HepG2 (cell line): ENCODE measurements around the gene SH3YL1. TPM values are rescaled to one million over a fixed set of nuclear protein-coding genes. Genes with fewer than 3 reads are reported as not detected.

ENCODE experiments used
- ATAC-seq: fragments of 200-7000 bp; cut with Tn5 transposase; 3 replicates; pipeline ENCODE4 v1.9.1; 2020; ENCODE audit warnings: mild to moderate bottlenecking, moderate library complexity
- BruUV-seq: library from RNA; stranded (reverse); fragments of 400-500 nt; replicated peaks from 2 replicates; lab custom pipeline; 2021; lab: Mats Ljungman, UMichigan
- CTCF ChIA-PET: fragments of 300-600 bp; formaldehyde crosslinking; extraction: SDS; loops from one replicate; lab custom pipeline; 2021; ENCODE audit warnings: low total read pairs, inconsistent platforms, low intra/inter-chr PET ratio; lab: Yijun Ruan, JAX
- POLR2A ChIA-PET: fragments of 350-600 bp; sonication (Branson Sonifier 250); formaldehyde crosslinking; loops from one replicate; lab custom pipeline; 2020; ENCODE audit warnings: antibody characterized with exemption, inconsistent platforms; lab: Yijun Ruan, JAX
- DNase-seq: peaks from one replicate; pipeline ENCODE4 v3.0.0-alpha.2; 2015; ENCODE audit warnings: low spot score
- FAIRE-seq: peaks from 3 replicates; lab custom pipeline; 2011; peaks lifted over from hg19 to GRCh38; lab: Jason Lieb, UNC
- H2AFZ ChIP-seq: one replicate; pipeline ENCODE4 v1.6.1; 2011; ENCODE audit warnings: low read length, inconsistent platforms
- H3K27ac ChIP-seq: fragments of 300-600 bp; 3 replicates; pipeline ENCODE4 v1.8.0; 2011; ENCODE audit warnings: mixed run types, mild to moderate bottlenecking, mixed read lengths, low read length, inconsistent platforms; ENCODE audit not compliant: insufficient read depth; ENCODE audit errors: extremely low read length
- H3K27me3 ChIP-seq, 2 experiments: fragments of 200-600 bp in 1 of 2; 2 replicates in 1 of 2; 3 replicates in 1 of 2; pipeline versions ENCODE4 v1.6.0 to v1.8.0; 2011; ENCODE audit warnings: low read length in 2 of 2, mild to moderate bottlenecking in 2 of 2, moderate library complexity in 2 of 2, inconsistent platforms in 1 of 2; ENCODE audit not compliant: insufficient read depth in 2 of 2, control insufficient read depth in 1 of 2
- H3K36me3 ChIP-seq, 2 experiments: fragments of 200-600 bp in 1 of 2; replicated peaks in 1 of 2; 2 replicates in 1 of 2; 3 replicates in 1 of 2; pipeline versions ENCODE4 v1.5.1 to v1.8.0; 2011; ENCODE audit warnings: low read length in 2 of 2, inconsistent platforms in 1 of 2; ENCODE audit not compliant: insufficient read depth in 2 of 2, control insufficient read depth in 1 of 2
- H3K4me1 ChIP-seq: 2 replicates; pipeline ENCODE4 v1.5.1; 2012; ENCODE audit warnings: low read length, inconsistent platforms; ENCODE audit not compliant: insufficient read depth
- H3K4me2 ChIP-seq: 2 replicates; pipeline ENCODE4 v1.6.0; 2011; ENCODE audit warnings: low read depth, low read length, inconsistent platforms
- H3K4me3 ChIP-seq, 3 experiments: fragments of 200-600 bp in 1 of 3; sonication (generic), shearing (Covaris generic) in 1 of 3; replicated peaks in 1 of 3; 2 replicates each; pipeline ENCODE4 v1.5.1; 2011 to 2016; ENCODE audit warnings: low read length in 3 of 3, inconsistent platforms in 2 of 3, low read depth in 2 of 3, mild to moderate bottlenecking in 2 of 3, control low read depth in 1 of 3, mixed read lengths in 1 of 3; ENCODE audit not compliant: insufficient read depth in 1 of 3
- H3K79me2 ChIP-seq: one replicate; pipeline ENCODE4 v1.6.1; 2011; ENCODE audit warnings: low read length, inconsistent platforms; ENCODE audit not compliant: insufficient read depth
- H3K9ac ChIP-seq: 2 replicates; pipeline ENCODE4 v1.6.0; 2011; ENCODE audit warnings: mild to moderate bottlenecking, low read depth, low read length, inconsistent platforms; ENCODE audit not compliant: insufficient read depth
- H3K9me3 ChIP-seq: 2 replicates; pipeline ENCODE4 v1.5.1; 2012; ENCODE audit warnings: mild to moderate bottlenecking, low read length
- H4K20me1 ChIP-seq: 2 replicates; pipeline ENCODE4 v1.6.0; 2011; ENCODE audit warnings: inconsistent platforms, mild to moderate bottlenecking, low read length, moderate library complexity; ENCODE audit not compliant: insufficient read depth
- DPF2 ChIP-seq: sonication (generic); formaldehyde crosslinking; IDR thresholded peaks from 2 replicates; pipeline ENCODE4 v1.4.0; 2020; ENCODE audit warnings: mild to moderate bottlenecking, low read depth, missing genetic modification reagents, borderline replicate concordance
- ETV5 ChIP-seq: IDR thresholded peaks from 2 replicates; pipeline ENCODE4 v1.6.1; 2018; ENCODE audit warnings: missing biosample characterization, missing genetic modification reagents, inconsistent platforms, borderline replicate concordance
- ETV6 ChIP-seq: sonication (generic); formaldehyde crosslinking; conservative IDR thresholded peaks from 2 replicates; pipeline ENCODE4 v1.4.0; 2020; ENCODE audit warnings: missing genetic modification reagents
- GABPB1 ChIP-seq: IDR thresholded peaks from 2 replicates; pipeline ENCODE4 v1.6.1; 2016; ENCODE audit warnings: mild to moderate bottlenecking, missing genetic modification reagents, moderate library complexity, missing compliant biosample characterization
- JUN ChIP-seq: sonication (generic); formaldehyde crosslinking; IDR thresholded peaks from 2 replicates; pipeline ENCODE4 v1.4.0; 2020; ENCODE audit warnings: mild to moderate bottlenecking, missing genetic modification reagents
- LCORL ChIP-seq, 2 experiments: fragments of 450-650 bp in 1 of 2; sonication (generic) in 1 of 2; formaldehyde crosslinking in 1 of 2; IDR thresholded peaks; 2 replicates each; pipeline versions ENCODE4 v1.5.0 to v1.6.1; 2017 to 2020; ENCODE audit warnings: antibody characterized with exemption in 1 of 2, missing genetic modification reagents in 1 of 2
- PRMT3 ChIP-seq: sonication (generic); formaldehyde crosslinking; IDR thresholded peaks from 2 replicates; pipeline ENCODE4 v1.8.1; 2022; ENCODE audit warnings: low read depth, mild to moderate bottlenecking, moderate library complexity, missing genetic modification reagents, borderline replicate concordance
- RFXANK ChIP-seq: IDR thresholded peaks from 2 replicates; pipeline ENCODE4 v1.6.1; 2016
- SOX6 ChIP-seq, 2 experiments: fragments of 450-650 bp in 1 of 2; sonication (generic) in 1 of 2; formaldehyde crosslinking in 1 of 2; IDR thresholded peaks; 2 replicates each; pipeline versions ENCODE4 v1.4.0 to v1.6.1; 2017 to 2020; ENCODE audit warnings: antibody characterized with exemption in 1 of 2, mild to moderate bottlenecking in 1 of 2, missing genetic modification reagents in 1 of 2
- TBX2 ChIP-seq: sonication (generic); formaldehyde crosslinking; IDR thresholded peaks from 2 replicates; pipeline ENCODE4 v1.5.0; 2020; ENCODE audit warnings: missing genetic modification reagents, mild to moderate bottlenecking, borderline replicate concordance
- U2AF2 ChIP-seq: fragments of 200-400 bp; formaldehyde crosslinking; IDR thresholded peaks from 2 replicates; pipeline ENCODE4 v1.6.1; 2017; ENCODE audit warnings: low read depth, mild to moderate bottlenecking, low read length
- XRCC5 ChIP-seq: fragments of 200-400 bp; formaldehyde crosslinking; optimal IDR thresholded peaks from 2 replicates; pipeline ENCODE3; 2017; ENCODE audit warnings: mild to moderate bottlenecking, low read length
- ZBTB7A ChIP-seq: sonication (generic); formaldehyde crosslinking; IDR thresholded peaks from 2 replicates; pipeline ENCODE4 v1.8.0; 2022; ENCODE audit warnings: mild to moderate bottlenecking, missing genetic modification reagents
- ZMYM2 ChIP-seq: sonication (generic); formaldehyde crosslinking; IDR thresholded peaks from 2 replicates; pipeline ENCODE4 v1.8.0; 2022; ENCODE audit warnings: mild to moderate bottlenecking, missing genetic modification reagents
- ZNF124 ChIP-seq: sonication (generic); formaldehyde crosslinking; IDR thresholded peaks from 2 replicates; pipeline ENCODE4 v1.4.0; 2020; ENCODE audit warnings: missing genetic modification reagents
- ZNF883 ChIP-seq: sonication (generic); formaldehyde crosslinking; IDR thresholded peaks from 2 replicates; pipeline ENCODE4 v1.5.1; 2020; ENCODE audit warnings: mild to moderate bottlenecking, missing genetic modification reagents; ENCODE audit errors: not compliant biosample characterization
- WGBS: methylation state at CpG from one replicate; pipeline ENCODE4 v1.1.6; 2017; ENCODE audit warnings: low lambda C conversion rate; 5-methylcytosine and 5-hydroxymethylcytosine counted together
- in situ Hi-C: cut with HindIII; loops from 2 replicates; pipeline ENCODE4 v1.10.0; 2017; ENCODE audit warnings: low pct_unique_long_range_greater_than_20kb; ENCODE audit not compliant: extremely low pct_ligation_motif_present
- intact Hi-C: fragments of 100-400 bp; cut with micrococcal nuclease; formaldehyde crosslinking; loops from one replicate; pipeline ENCODE4 v1.10.0; 2022; ENCODE audit not compliant: unreplicated experiment
- polyA plus RNA-seq, 8 experiments: library from polyadenylated mRNA; depleted of rRNA in 3 of 8; stranded (reverse) in 7 of 8; unstranded in 1 of 8; fragments of >200 nt; fragmentation: Illumina TruSeq in 4 of 8; extraction: Trizol in 4 of 8; gene quantifications; 2 replicates each; pipeline versions ENCODE4 v1.2.1 to v1.2.3, GENCODE V29; 2011 to 2016; ENCODE audit warnings: low read depth in 4 of 8, missing spikeins in 1 of 8, mixed read lengths in 1 of 8; ENCODE audit not compliant: insufficient read depth in 1 of 8
- total RNA-seq, 5 experiments: library from RNA; depleted of rRNA; stranded (reverse); fragments of >200 nt; fragmentation: Illumina TruSeq; extraction: Trizol; gene quantifications; 2 replicates each; pipeline ENCODE4 v1.2.3, GENCODE V29; 2016; ENCODE audit warnings: low read depth in 1 of 5
- TF ChIP-seq, protein P1 (sequence below): sonication (generic); formaldehyde crosslinking; IDR thresholded peaks from 2 replicates; pipeline ENCODE4 v1.8.0; 2022; ENCODE audit warnings: missing genetic modification reagents, mild to moderate bottlenecking, moderate library complexity, borderline replicate concordance
- TF ChIP-seq, protein P2 (sequence below): sonication (generic); formaldehyde crosslinking; IDR thresholded peaks from 2 replicates; pipeline ENCODE4 v1.5.1; 2020; ENCODE audit warnings: missing genetic modification reagents, mild to moderate bottlenecking, borderline replicate concordance

SH3YL1 gene
- total and polyA plus RNA-seq, 2 of the 13 experiments (the other 11 are each of a cell fraction or from before 2014, with no cell fraction given), result 13.0 to 48.2 TPM

DNA sequence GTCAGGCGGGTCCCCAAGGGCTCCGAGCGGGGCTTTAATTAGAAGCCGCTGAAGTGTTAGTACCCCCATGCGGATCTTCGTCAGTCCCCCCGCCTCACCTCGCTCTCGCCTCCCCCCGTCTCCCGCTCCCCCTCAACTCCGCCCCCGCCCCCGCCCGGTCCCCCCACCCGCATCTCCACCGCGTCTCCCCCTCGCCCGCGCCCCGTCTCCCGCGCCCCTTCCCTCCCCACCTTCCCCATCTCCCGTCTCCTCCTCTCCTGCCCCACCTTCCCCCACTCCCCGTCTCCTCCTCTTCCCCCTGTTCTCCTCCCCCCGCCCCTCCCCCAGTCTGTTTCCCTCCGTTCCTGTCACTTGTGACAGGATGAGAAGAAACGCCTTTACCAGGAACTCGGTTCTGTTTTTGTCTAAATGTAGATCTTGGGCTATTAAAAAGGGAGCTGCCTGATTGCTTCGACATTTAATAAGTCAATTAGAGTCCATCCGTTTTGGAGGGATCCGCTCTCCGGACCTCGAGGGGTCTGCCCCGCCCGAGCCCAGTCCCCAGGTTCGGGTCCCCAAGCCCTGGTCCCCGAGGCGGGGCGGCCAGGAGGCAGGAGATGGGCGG is 25.0 kb upstream of the SH3YL1 start (continued):
- TF ChIP-seq ZNF124 (CRISPR knock-in tag), result no peak
- no peak for TF ChIP-seq ETV5 (CRISPR knock-in tag)
- TF ChIP-seq, protein P1, sequence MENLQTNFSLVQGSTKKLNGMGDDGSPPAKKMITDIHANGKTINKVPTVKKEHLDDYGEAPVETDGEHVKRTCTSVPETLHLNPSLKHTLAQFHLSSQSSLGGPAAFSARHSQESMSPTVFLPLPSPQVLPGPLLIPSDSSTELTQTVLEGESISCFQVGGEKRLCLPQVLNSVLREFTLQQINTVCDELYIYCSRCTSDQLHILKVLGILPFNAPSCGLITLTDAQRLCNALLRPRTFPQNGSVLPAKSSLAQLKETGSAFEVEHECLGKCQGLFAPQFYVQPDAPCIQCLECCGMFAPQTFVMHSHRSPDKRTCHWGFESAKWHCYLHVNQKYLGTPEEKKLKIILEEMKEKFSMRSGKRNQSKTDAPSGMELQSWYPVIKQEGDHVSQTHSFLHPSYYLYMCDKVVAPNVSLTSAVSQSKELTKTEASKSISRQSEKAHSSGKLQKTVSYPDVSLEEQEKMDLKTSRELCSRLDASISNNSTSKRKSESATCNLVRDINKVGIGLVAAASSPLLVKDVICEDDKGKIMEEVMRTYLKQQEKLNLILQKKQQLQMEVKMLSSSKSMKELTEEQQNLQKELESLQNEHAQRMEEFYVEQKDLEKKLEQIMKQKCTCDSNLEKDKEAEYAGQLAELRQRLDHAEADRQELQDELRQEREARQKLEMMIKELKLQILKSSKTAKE, result no peak
- no peak for TF ChIP-seq DPF2 (CRISPR knock-in tag)
- no peak for TF ChIP-seq JUN
- TF ChIP-seq SOX6 (IDR thresholded peaks at IDR 0.05), result no peak
- no peak for TF ChIP-seq SOX6 (CRISPR knock-in tag; IDR thresholded peaks at IDR 0.05)
- TF ChIP-seq XRCC5, result no peak

DNA sequence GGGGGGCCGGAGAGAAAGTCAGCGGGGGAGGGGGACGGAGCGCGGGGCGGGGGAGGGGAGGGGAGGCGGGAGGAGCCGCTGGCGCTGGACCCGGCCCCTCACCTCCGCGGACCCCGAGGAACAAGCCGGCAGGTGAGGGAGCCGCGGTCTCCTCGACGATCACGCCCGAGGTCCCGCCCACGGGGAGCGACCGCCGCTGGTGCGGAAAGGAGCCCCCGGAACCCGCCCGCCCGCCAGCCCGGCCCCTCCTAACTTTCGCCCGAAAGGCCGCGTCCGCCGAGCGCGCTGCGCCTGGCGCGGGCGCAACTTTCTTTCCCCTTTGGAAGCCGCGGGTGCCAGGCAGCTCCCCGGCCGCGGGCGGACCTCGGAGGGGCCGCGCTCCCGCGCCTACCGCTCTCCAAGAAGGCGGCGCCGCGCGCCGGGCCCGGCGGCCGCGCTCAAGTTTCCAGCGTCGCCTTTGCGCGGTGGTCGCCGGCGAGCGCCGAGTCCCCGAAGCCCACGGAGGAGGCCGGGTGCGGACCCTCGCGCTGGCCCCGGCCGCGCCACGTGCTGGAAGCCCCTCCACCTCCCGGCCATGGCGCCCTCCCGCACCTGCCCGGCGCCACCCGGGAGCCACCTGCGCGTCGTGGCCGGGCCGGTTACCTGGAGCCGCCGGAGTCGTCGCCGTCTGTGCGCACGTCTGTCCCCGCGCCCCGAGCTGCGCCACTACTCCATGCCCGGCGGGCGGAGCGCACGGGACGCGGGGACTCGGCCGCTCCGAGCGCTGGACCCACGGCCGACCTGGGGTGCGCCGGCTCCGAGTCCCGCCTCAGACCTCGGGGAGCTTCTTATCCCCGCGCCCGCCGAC is 24.3 kb upstream of the SH3YL1 start, which contains the start of gene ALKAL2:
TSS of gene ALKAL2 (minus strand) at position 181 of the 847 bp plus-strand sequence. CDS start 256 bp downstream, outside the sequence.
- H3K4me3 ChIP-seq, result peak within 1 kb of the TSS in 2 of 3 experiments; percentile 38 to 72; a peak in 5 of 6 replicates
- POLR2A ChIA-PET, result interaction anchor here (0.9 to 1.8 kb wide), 2 partner anchors 26 to 113 kb away, joined by 3 to 8 read pairs; no protein-coding TSS in a partner anchor
- peak within 1 kb of the TSS; percentile 94 for H3K4me2 ChIP-seq
- no peaks in the 10 kb centered on the region for H4K20me1 ChIP-seq
- FAIRE-seq (no peak), DNase-seq (no peak), ATAC-seq (peak; percentile 18)
- no peaks in the 10 kb centered on the region for H3K79me2 ChIP-seq
- H3K27ac ChIP-seq, result no peak within 1 kb of the TSS
- no peak within 1 kb of the TSS for H3K9ac ChIP-seq
- WGBS, result 19% methylated on average over 30 of the region's 128 CpGs
- no TSS peak for BruUV-seq
- H2AFZ ChIP-seq, result no peak within 1 kb of the TSS
- in situ Hi-C loops (loop anchor here (5.0 kb wide), 1 partner anchor 41 kb away; no protein-coding TSS in a partner anchor), intact Hi-C loops (no loop called here)
- no peaks in the 10 kb centered on the region; a peak in 2 of 5 replicates for H3K36me3 ChIP-seq
- H3K27me3 ChIP-seq, result peaks cover 3 to 19% of the 10 kb centered on the region in 2 experiments
- H3K9me3 ChIP-seq, result no peaks in the 10 kb centered on the region
- H3K4me1 ChIP-seq, result peaks cover 10% of the 10 kb centered on the region
- CTCF ChIA-PET, result interaction anchor here (0.8 to 3.9 kb wide), 4 partner anchors 41 to 349 kb away, joined by 3 to 96 read pairs (median 4); no protein-coding TSS in a partner anchor
- no peak for TF ChIP-seq LCORL (IDR thresholded peaks at IDR 0.05)
- no peak for TF ChIP-seq LCORL (CRISPR knock-in tag; IDR thresholded peaks at IDR 0.05)
- peak; percentile 64 for TF ChIP-seq ZNF883 (CRISPR knock-in tag)
- no peak for TF ChIP-seq U2AF2
- TF ChIP-seq ZMYM2 (CRISPR knock-in tag), result no peak
- TF ChIP-seq ZBTB7A, result no peak
- no peak for TF ChIP-seq RFXANK (CRISPR knock-in tag)
- TF ChIP-seq, protein P2, sequence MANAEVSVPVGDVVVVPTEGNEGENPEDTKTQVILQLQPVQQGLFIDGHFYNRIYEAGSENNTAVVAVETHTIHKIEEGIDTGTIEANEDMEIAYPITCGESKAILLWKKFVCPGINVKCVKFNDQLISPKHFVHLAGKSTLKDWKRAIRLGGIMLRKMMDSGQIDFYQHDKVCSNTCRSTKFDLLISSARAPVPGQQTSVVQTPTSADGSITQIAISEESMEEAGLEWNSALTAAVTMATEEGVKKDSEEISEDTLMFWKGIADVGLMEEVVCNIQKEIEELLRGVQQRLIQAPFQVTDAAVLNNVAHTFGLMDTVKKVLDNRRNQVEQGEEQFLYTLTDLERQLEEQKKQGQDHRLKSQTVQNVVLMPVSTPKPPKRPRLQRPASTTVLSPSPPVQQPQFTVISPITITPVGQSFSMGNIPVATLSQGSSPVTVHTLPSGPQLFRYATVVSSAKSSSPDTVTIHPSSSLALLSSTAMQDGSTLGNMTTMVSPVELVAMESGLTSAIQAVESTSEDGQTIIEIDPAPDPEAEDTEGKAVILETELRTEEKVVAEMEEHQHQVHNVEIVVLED (CRISPR knock-in tag), result no peak
- peak; percentile 33; the same call in 1 of the 2 replicates for TF ChIP-seq GABPB1 (CRISPR knock-in tag)
- no peak for TF ChIP-seq ETV6
- no peak for TF ChIP-seq TBX2 (CRISPR knock-in tag)
- no peak for TF ChIP-seq PRMT3 (CRISPR knock-in tag)
